Peyer's patch (tissue), 4 donors: ENCODE measurements around the gene RNF14. TPM values are rescaled to one million over a fixed set of nuclear protein-coding genes. Genes with fewer than 3 reads are reported as not detected.

Source experiments
- DNase-seq, 3 donors: peaks; one replicate each; pipeline ENCODE4 v3.0.0-alpha.2; 2017 to 2019
- H3K27ac ChIP-seq, 4 donors: fragments of 200-600 bp; sonication (generic); one replicate each; pipeline ENCODE4 v1.5.1; 2016 to 2019
- H3K27me3 ChIP-seq, 2 donors: fragments of 200-600 bp; sonication (generic); one replicate each; pipeline ENCODE4 v1.5.1; 2019
- H3K36me3 ChIP-seq, 3 donors: fragments of 200-600 bp; sonication (generic); one replicate each; pipeline ENCODE4 v1.5.1; 2016 to 2019
- H3K4me1 ChIP-seq, 4 donors: fragments of 200-600 bp; sonication (generic); one replicate each; pipeline ENCODE4 v1.5.1; 2016 to 2019
- H3K4me3 ChIP-seq, 4 donors: fragments of 200-600 bp; sonication (generic); 1 replicate in 3 of 4; 2 replicates in 1 of 4; pipeline ENCODE4 v1.5.1; 2016 to 2019; ENCODE audit warnings: mild to moderate bottlenecking in 1 of 4
- H3K9me3 ChIP-seq, 4 donors: fragments of 200-600 bp; sonication (generic); one replicate each; pipeline ENCODE4 v1.5.1; 2016 to 2019; ENCODE audit warnings: mild to moderate bottlenecking in 1 of 4
- CTCF ChIP-seq, 6 experiments: fragments of 450-650 bp in 4 of 6; fragments of 200-600 bp in 2 of 6; sonication (generic) in 1 of 6; IDR thresholded peaks; one replicate each; pipeline ENCODE4 v1.5.1; 2017 to 2019; ENCODE audit warnings: antibody characterized with exemption in 6 of 6, mild to moderate bottlenecking in 3 of 6, moderate library complexity in 1 of 6
- POLR2A ChIP-seq, 2 donors: fragments of 450-650 bp; IDR thresholded peaks; one replicate each; pipeline ENCODE4 v1.5.1; 2017; ENCODE audit warnings: antibody characterized with exemption in 2 of 2, mild to moderate bottlenecking in 2 of 2, moderate library complexity in 2 of 2
- total RNA-seq, 4 donors: library from RNA; depleted of rRNA; stranded (reverse); fragments of >200 nt; gene quantifications; one replicate each; pipeline ENCODE4 v1.1.0, GENCODE V29; 2016

The RNF14 gene
- total RNA-seq, 4 donors from 2014 or later: 20.6 to 37.8 (median 34.6) TPM

- H3K36me3 ChIP-seq: peaks cover 2 to 97% (median 3%) of the 10 kb centered on the region in 3 donors
- TF ChIP-seq CTCF (IDR thresholded peaks at IDR 0.05) (peak in 2 of 6 experiments; percentile 23 to 31), POLR2A (IDR thresholded peaks at IDR 0.05) (no peak)
- peak in 2 of 3 donors; percentile 65 to 75 for DNase-seq
Observed at GRCh38 chr5:141934099-141934844, 34.6 kb upstream of the RNF14 start.

GRCh38 chr5:141935538-141935937, 33.4 kb upstream of the RNF14 start:
- no peak for TF ChIP-seq CTCF (IDR thresholded peaks at IDR 0.05)
- no peak for TF ChIP-seq POLR2A (IDR thresholded peaks at IDR 0.05)
- DNase-seq: peak in 1 of 3 donors; percentile 15
- Histone ChIP-seq H3K4me1 (no peaks in the 10 kb centered on the region), H3K27me3 (no peaks in the 10 kb centered on the region), H3K27ac (no peak overlapping the region), H3K9me3 (no peaks in the 10 kb centered on the region), H3K36me3 (peaks cover 0 to 89% (median 0%) of the 10 kb centered on the region in 3 donors), H3K4me3 (no peak overlapping the region)

More at GRCh38 chr5:141934099-141934844, 34.6 kb upstream of the RNF14 start:
- Histone ChIP-seq H3K4me1 (no peaks in the 10 kb centered on the region), H3K27ac (no peak overlapping the region), H3K9me3 (no peaks in the 10 kb centered on the region), H3K27me3 (no peaks in the 10 kb centered on the region), H3K4me3 (no peak overlapping the region)

- peak overlapping the region in 3 of 4 donors; percentile 25 to 52 (median 47) for H3K27ac ChIP-seq
- peaks cover 0 to 8% (median 0%) of the 10 kb centered on the region in 4 donors for H3K4me1 ChIP-seq
- H3K36me3 ChIP-seq: peaks cover 0 to 38% (median 0%) of the 10 kb centered on the region in 3 donors
- no peaks in the 10 kb centered on the region for H3K9me3 ChIP-seq
- DNase-seq: no peak
- H3K27me3 ChIP-seq: no peaks in the 10 kb centered on the region
- H3K4me3 ChIP-seq: no peak overlapping the region
- TF ChIP-seq POLR2A (IDR thresholded peaks at IDR 0.05) (no peak), CTCF (IDR thresholded peaks at IDR 0.05) (peak in 1 of 6 experiments; percentile 11)
Observed at GRCh38 chr5:141940695-141941271, 28.1 kb upstream of the RNF14 start.

GRCh38 chr5:141941307-141941706, 27.6 kb upstream of the RNF14 start:
- no peaks in the 10 kb centered on the region for H3K9me3 ChIP-seq
- DNase-seq: peak in 1 of 3 donors; percentile 46
- H3K4me3 ChIP-seq: no peak overlapping the region
- H3K27me3 ChIP-seq: no peaks in the 10 kb centered on the region
- peak overlapping the region in 3 of 4 donors; percentile 25 to 52 (median 47) for H3K27ac ChIP-seq
- TF ChIP-seq POLR2A (IDR thresholded peaks at IDR 0.05): no peak
- TF ChIP-seq CTCF (IDR thresholded peaks at IDR 0.05): no peak
- H3K4me1 ChIP-seq: peaks cover 0 to 8% (median 0%) of the 10 kb centered on the region in 4 donors
- peaks cover 0 to 33% (median 0%) of the 10 kb centered on the region in 3 donors for H3K36me3 ChIP-seq

GRCh38 chr5:141941779-141942178, 27.1 kb upstream of the RNF14 start:
- DNase-seq: peak in 1 of 3 donors; percentile 5
- TF ChIP-seq POLR2A (IDR thresholded peaks at IDR 0.05): no peak
- TF ChIP-seq CTCF (IDR thresholded peaks at IDR 0.05): no peak
- no peak overlapping the region for H3K4me3 ChIP-seq
- peaks cover 0 to 8% (median 0%) of the 10 kb centered on the region in 4 donors for H3K4me1 ChIP-seq
- no peaks in the 10 kb centered on the region for H3K9me3 ChIP-seq
- peaks cover 0 to 28% (median 0%) of the 10 kb centered on the region in 3 donors for H3K36me3 ChIP-seq
- H3K27ac ChIP-seq: peak overlapping the region in 1 of 4 donors; percentile 52
- H3K27me3 ChIP-seq: no peaks in the 10 kb centered on the region
